Ammon's horn (tissue), 1 donor: Measurements from ENCODE around the gene GULP1.
"Not testable (repeated sequence)": the region's sequence is repeated elsewhere in the genome, so short reads cannot be mapped to it uniquely, and the experiment has no call there.

Experiments
- DNase-seq: peaks from one replicate; pipeline ENCODE4 v3.0.0-alpha.2; 2016; ENCODE audit warnings: low spot score

The GULP1 gene

GRCh38 chr2:188601927-188602326 lies 310.3 kb downstream of the GULP1 start:
- no peak for DNase-seq

- no peak for DNase-seq
Measured at GRCh38 chr2:188604579-188604978, 312.9 kb downstream of the GULP1 start.

- DNase-seq = not testable (repeated sequence)
Measured at GRCh38 chr2:188605609-188606584, 314.2 kb downstream of the GULP1 start.

GRCh38 chr2:188606596-188606995 lies 314.9 kb downstream of the GULP1 start:
- DNase-seq = not testable (repeated sequence)

GRCh38 chr2:188607501-188607900 lies 315.8 kb downstream of the GULP1 start:
- DNase-seq = no peak

- no peak for DNase-seq
Measured at GRCh38 chr2:188609321-188610049, 317.8 kb downstream of the GULP1 start.

- no peak for DNase-seq
Measured at GRCh38 chr2:188610050-188610444, 318.4 kb downstream of the GULP1 start.

GRCh38 chr2:188610827-188611226 lies 319.2 kb downstream of the GULP1 start:
- no peak for DNase-seq

- DNase-seq = no peak
Measured at GRCh38 chr2:188619146-188619545, 327.5 kb downstream of the GULP1 start.

- DNase-seq = no peak
Measured at GRCh38 chr2:188620916-188621315, 329.2 kb downstream of the GULP1 start.

GRCh38 chr2:188622601-188623260 lies 331.1 kb downstream of the GULP1 start:
- no peak for DNase-seq

- DNase-seq = no peak
Measured at GRCh38 chr2:188623995-188624643, 332.4 kb downstream of the GULP1 start.

- DNase-seq = no peak
Measured at GRCh38 chr2:188627471-188627870, 335.8 kb downstream of the GULP1 start.

GRCh38 chr2:188628989-188629752 lies 337.5 kb downstream of the GULP1 start:
- no peak for DNase-seq

GRCh38 chr2:188629753-188630527 lies 338.3 kb downstream of the GULP1 start:
- DNase-seq = no peak

- no peak for DNase-seq
Measured at GRCh38 chr2:188631037-188631809, 339.5 kb downstream of the GULP1 start.

GRCh38 chr2:188634656-188635055 lies 343.0 kb downstream of the GULP1 start:
- no peak for DNase-seq
